Natural killer cell (primary cell): ENCODE measurements around the gene PPP2R3B. TPM values are rescaled to one million over a fixed set of nuclear protein-coding genes. Genes with fewer than 3 reads are reported as not detected.

Source experiments
- ATAC-seq, 3 donors: fragments of 150-1000 bp in 2 of 3; fragments of 200-7000 bp in 1 of 3; cut with Tn5 transposase; 1 replicate in 1 of 3; 2 replicates in 2 of 3; pipeline ENCODE4 v1.10.0; 2021; ENCODE audit warnings: mild to moderate bottlenecking in 2 of 3, moderate library complexity in 2 of 3
- DNase-seq, 2 donors: peaks; one replicate each; pipeline versions ENCODE4 v3.0.0 to v3.0.0-alpha.2; 2013 to 2021; ENCODE audit warnings: mixed read lengths in 1 of 2
- H3K27ac ChIP-seq: one replicate; pipeline ENCODE4 v1.5.1; 2013; ENCODE audit warnings: mild to moderate bottlenecking, low read length
- H3K27me3 ChIP-seq: one replicate; pipeline ENCODE4 v1.6.1; 2013; ENCODE audit warnings: low read length; ENCODE audit not compliant: control insufficient read depth, insufficient read depth
- H3K36me3 ChIP-seq: one replicate; pipeline ENCODE4 v1.6.1; 2013; ENCODE audit warnings: low read length; ENCODE audit not compliant: control insufficient read depth, insufficient read depth
- H3K4me1 ChIP-seq: one replicate; pipeline ENCODE4 v1.6.1; 2013; ENCODE audit warnings: low read length; ENCODE audit not compliant: control insufficient read depth, insufficient read depth
- H3K4me3 ChIP-seq: one replicate; pipeline ENCODE4 v1.5.1; 2013; ENCODE audit warnings: low read length
- H3K9me3 ChIP-seq: one replicate; pipeline ENCODE4 v1.6.1; 2013; ENCODE audit warnings: low read length; ENCODE audit not compliant: control insufficient read depth, insufficient read depth
- H3K27ac Mint-ChIP-seq, 2 donors: one replicate each; pipeline ENCODE4 v1.8.0; 2022; ENCODE audit warnings: mild to moderate bottlenecking in 2 of 2, mixed read lengths in 2 of 2, moderate library complexity in 1 of 2
- H3K27me3 Mint-ChIP-seq, 2 donors: one replicate each; pipeline ENCODE4 v1.8.0; 2022; ENCODE audit warnings: low read depth in 2 of 2, mixed read lengths in 2 of 2
- H3K36me3 Mint-ChIP-seq: one replicate; pipeline ENCODE4 v1.8.0; 2022; ENCODE audit warnings: mixed read lengths
- H3K4me1 Mint-ChIP-seq, 2 donors: one replicate each; pipeline ENCODE4 v1.8.0; 2022; ENCODE audit warnings: mixed read lengths in 2 of 2
- H3K4me3 Mint-ChIP-seq: one replicate; pipeline ENCODE4 v1.8.0; 2022; ENCODE audit warnings: mild to moderate bottlenecking, moderate library complexity, mixed read lengths
- H3K9me3 Mint-ChIP-seq, 2 donors: one replicate each; pipeline ENCODE4 v1.8.0; 2022; ENCODE audit warnings: mixed read lengths in 2 of 2
- WGBS: methylation state at CpG from one replicate; pipeline ENCODE4 v1.1.7; 2013; ENCODE audit warnings: missing lambda C conversion rate; ENCODE audit not compliant: insufficient coverage; 5-methylcytosine and 5-hydroxymethylcytosine counted together
- intact Hi-C: fragments of 100-400 bp; cut with micrococcal nuclease; formaldehyde crosslinking; loops from one replicate; pipeline ENCODE4 v1.14.2; 2022
- total RNA-seq, 4 donors: library from RNA; stranded (reverse); fragments of 120-200 nt in 1 of 4; gene quantifications; one replicate each; pipeline versions ENCODE4 v1.2.3 to v1.2.4, GENCODE V29; 2013 to 2022
- TF ChIP-seq, protein P1 (sequence below): fragments of 200-600 bp; IDR thresholded peaks from one replicate; pipeline ENCODE4 v1.8.0; 2022; ENCODE audit warnings: antibody characterized with exemption

The PPP2R3B gene
- total RNA-seq, 3 donors from 2014 or later (not counting 1 experiment from before 2014, with no cell fraction given) = 14.0 to 19.4 (median 14.6) TPM

DNA sequence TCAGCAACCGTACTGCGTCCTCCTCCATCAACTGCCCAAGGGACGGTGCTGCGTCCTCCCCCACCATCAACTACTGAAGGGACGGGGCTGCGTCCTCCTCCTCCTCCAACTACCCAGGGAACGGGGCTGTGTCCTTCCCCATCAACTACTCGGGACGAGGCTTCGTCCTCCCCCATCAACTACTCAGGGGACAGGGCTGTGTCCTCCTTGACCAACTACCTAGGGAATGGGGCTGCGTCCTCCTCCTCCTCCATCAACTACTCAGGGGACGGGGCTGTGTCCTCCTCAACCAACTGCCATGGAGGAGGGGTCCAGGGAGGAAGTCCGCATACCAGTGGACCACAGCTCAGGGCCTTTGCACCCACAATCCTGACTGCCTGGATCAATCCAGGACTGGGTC is 24.4 kb downstream of the PPP2R3B start:
- intact Hi-C loops = no loop called here
- Histone ChIP-seq H3K27me3 (no peaks in the 10 kb centered on the region), H3K9me3 (peaks cover 23% of the 10 kb centered on the region), H3K27ac (no peak overlapping the region), H3K4me1 (no peaks in the 10 kb centered on the region), H3K4me3 (no peak overlapping the region), H3K36me3 (peaks cover 2% of the 10 kb centered on the region)
- DNase-seq = no peak
- Mint-ChIP-seq H3K36me3 (no peaks in the 10 kb centered on the region), H3K4me3 (no peak overlapping the region), H3K27ac (no peak overlapping the region), H3K4me1 (peaks cover 4 to 8% of the 10 kb centered on the region in 2 donors), H3K9me3 (no peaks in the 10 kb centered on the region), H3K27me3 (no peaks in the 10 kb centered on the region)
- 97% methylated on average over 13 of the region's 13 CpGs for WGBS
- no peak for ATAC-seq
- TF ChIP-seq, protein P1, sequence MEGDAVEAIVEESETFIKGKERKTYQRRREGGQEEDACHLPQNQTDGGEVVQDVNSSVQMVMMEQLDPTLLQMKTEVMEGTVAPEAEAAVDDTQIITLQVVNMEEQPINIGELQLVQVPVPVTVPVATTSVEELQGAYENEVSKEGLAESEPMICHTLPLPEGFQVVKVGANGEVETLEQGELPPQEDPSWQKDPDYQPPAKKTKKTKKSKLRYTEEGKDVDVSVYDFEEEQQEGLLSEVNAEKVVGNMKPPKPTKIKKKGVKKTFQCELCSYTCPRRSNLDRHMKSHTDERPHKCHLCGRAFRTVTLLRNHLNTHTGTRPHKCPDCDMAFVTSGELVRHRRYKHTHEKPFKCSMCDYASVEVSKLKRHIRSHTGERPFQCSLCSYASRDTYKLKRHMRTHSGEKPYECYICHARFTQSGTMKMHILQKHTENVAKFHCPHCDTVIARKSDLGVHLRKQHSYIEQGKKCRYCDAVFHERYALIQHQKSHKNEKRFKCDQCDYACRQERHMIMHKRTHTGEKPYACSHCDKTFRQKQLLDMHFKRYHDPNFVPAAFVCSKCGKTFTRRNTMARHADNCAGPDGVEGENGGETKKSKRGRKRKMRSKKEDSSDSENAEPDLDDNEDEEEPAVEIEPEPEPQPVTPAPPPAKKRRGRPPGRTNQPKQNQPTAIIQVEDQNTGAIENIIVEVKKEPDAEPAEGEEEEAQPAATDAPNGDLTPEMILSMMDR = no peak

DNA sequence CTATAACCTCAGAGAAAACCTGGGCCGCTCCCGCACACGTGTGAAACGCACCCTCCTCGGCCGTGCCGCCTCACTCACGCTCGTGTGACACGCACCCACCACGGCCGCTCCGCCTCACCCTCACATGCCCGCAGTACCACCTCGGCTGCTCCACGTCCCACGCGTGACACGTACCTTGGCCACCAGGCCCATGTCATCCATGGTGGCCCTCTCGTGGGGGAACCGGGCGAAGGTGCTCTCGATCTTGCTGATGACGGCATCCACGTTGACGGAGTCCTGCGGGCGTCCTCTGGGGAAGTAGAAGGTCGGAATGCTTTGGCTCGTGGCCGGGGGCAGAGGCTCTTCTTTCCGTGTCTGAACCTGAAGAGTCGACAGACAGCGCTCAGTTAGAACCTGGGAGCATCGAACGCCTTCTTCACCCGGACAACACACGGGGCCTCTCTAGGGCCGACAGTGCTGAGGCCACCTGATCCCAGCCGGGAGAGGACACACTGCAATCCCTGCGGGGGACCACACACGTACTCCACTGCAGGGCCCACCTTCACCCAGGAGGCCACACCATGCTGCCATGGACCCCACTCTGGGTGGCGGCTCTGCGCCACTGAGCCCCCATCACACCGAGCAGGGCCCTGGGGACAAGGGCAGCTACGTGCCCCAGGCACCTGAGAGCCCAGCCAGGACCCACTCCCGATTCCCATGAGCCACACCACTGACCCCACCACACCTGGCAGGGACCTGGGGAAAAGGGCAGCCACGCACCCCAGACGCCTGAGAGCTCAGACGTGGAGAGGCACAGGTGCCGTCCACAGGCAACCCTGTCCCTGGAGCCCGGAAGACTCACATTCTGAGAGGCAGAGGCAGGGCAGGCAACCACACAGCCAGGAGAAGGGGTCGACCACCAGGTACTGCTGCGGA is 25.2 kb downstream of the PPP2R3B start:
- intact Hi-C loops = no loop called here
- no peaks in the 10 kb centered on the region for H3K36me3 Mint-ChIP-seq
- H3K4me3 Mint-ChIP-seq = no peak overlapping the region
- no peak overlapping the region for H3K4me3 ChIP-seq
- peaks cover 2% of the 10 kb centered on the region for H3K36me3 ChIP-seq
- no peak overlapping the region for H3K27ac Mint-ChIP-seq
- no peak for DNase-seq
- H3K27me3 ChIP-seq = no peaks in the 10 kb centered on the region
- H3K9me3 Mint-ChIP-seq = no peaks in the 10 kb centered on the region
- H3K9me3 ChIP-seq = peaks cover 23% of the 10 kb centered on the region
- TF ChIP-seq, protein P1 = no peak
- no peak overlapping the region for H3K27ac ChIP-seq
- WGBS = 96% methylated on average over 54 of the region's 54 CpGs
- peaks cover 12 to 16% of the 10 kb centered on the region in 2 donors for H3K4me1 Mint-ChIP-seq
- H3K27me3 Mint-ChIP-seq = no peaks in the 10 kb centered on the region
- H3K4me1 ChIP-seq = peaks cover 6% of the 10 kb centered on the region
- peak in 1 of 3 donors; percentile 32 for ATAC-seq

DNA sequence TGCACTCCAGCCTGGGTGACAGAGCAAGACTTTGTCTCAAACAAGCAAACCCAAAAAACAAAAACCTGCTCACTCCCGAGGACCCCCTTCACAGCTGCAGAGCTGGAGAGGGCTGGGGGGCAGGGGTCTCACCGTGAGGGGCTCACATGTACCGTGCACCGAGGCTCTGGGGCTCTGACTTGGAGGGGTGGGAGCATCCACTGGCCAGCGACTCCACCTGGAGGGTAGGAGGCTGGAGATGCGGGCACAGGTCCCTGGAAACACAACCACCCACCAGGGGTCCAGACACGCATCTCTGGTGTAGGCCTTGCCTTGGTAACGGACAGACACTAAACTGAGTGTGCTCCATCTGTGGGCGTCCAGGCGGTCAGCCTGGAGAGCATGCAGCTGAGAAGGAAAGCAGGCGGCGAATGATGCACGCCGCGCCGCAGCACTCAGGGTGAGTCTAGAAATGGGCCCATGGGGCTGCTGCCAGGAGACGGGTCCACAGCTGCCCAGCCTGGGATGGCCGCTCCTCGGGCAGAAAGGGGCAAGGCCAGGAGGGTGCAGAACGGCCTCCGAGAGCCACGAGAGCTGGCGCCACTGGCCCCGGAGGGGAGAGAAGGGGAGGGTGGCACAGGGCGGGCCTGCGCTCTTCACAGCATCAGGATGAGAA is 26.1 kb downstream of the PPP2R3B start:
- no peaks in the 10 kb centered on the region for H3K36me3 Mint-ChIP-seq
- H3K36me3 ChIP-seq = peaks cover 2% of the 10 kb centered on the region
- 88% methylated on average over 26 of the region's 26 CpGs for WGBS

More for the DNA sequence above, 26.1 kb downstream of the PPP2R3B start:
- Mint-ChIP-seq H3K4me3 (no peak overlapping the region), H3K4me1 (peaks cover 15 to 24% of the 10 kb centered on the region in 2 donors), H3K27me3 (no peaks in the 10 kb centered on the region), H3K27ac (no peak overlapping the region), H3K9me3 (no peaks in the 10 kb centered on the region)
- DNase-seq (no peak), ATAC-seq (peak in 1 of 3 donors; percentile 5)
- peaks cover 23% of the 10 kb centered on the region for H3K9me3 ChIP-seq
- H3K4me1 ChIP-seq = peaks cover 9% of the 10 kb centered on the region
- H3K27ac ChIP-seq = no peak overlapping the region
- TF ChIP-seq, protein P1 = no peak
- H3K4me3 ChIP-seq = no peak overlapping the region
- intact Hi-C loops = no loop called here
- no peaks in the 10 kb centered on the region for H3K27me3 ChIP-seq
